ENCODE measurements around the gene CLC.

- TF ChIP-seq CTCF (IDR thresholded peaks at IDR 0.05) (no peak), POLR2AphosphoS5 (IDR thresholded peaks at IDR 0.05) (no peak), POLR2A (IDR thresholded peaks at IDR 0.05) (no peak)
Measured at GRCh38 chr19:39754971-39755370, 17.1 kb upstream of the CLC start.

Measured in gastroesophageal sphincter (tissue), 3 donors.